ENCODE data around the gene TFPI2.

- TF ChIP-seq CTCF (conservative IDR thresholded peaks at IDR 0.05; ENCODE audit: low read depth, low read length) (no peak), EZH2 (IDR thresholded peaks at IDR 0.05; ENCODE audit: low read length, unreplicated experiment) (no peak)
These were observed 30.1 kb upstream of the TFPI2 start for GRCh38 chr7:93920496-93921182.

Data from PC-3 (cell line).